Fibroblast of villous mesenchyme (primary cell): ENCODE data around the gene HTRA1. TPM values are rescaled to one million over a fixed set of nuclear protein-coding genes. Genes with fewer than 3 reads are reported as not detected.

Experiments used
- DNase-seq: peaks from one replicate; pipeline ENCODE4 v3.0.0-alpha.2; 2010; ENCODE audit warnings: low read depth
- H3K4me3 ChIP-seq: 2 replicates; pipeline ENCODE4 v1.5.1; 2011; ENCODE audit warnings: low read depth, mild to moderate bottlenecking, low read length
- CTCF ChIP-seq: IDR thresholded peaks from 2 replicates; pipeline ENCODE4 v1.5.1; 2012; ENCODE audit warnings: low read depth, mild to moderate bottlenecking, low read length; ENCODE audit not compliant: insufficient read depth
- total RNA-seq: library from RNA; depleted of rRNA; stranded (reverse); fragments of >200 nt; gene quantifications from 2 replicates; pipeline ENCODE4 v1.2.3, GENCODE V29; 2012

HTRA1 gene
- total RNA-seq, 1 donor, result 88.9 TPM

GRCh38 chr10:122421054-122421625 is 40.2 kb upstream of the HTRA1 start:
- no peak for DNase-seq
- no peak overlapping the region for H3K4me3 ChIP-seq
- no peak for TF ChIP-seq CTCF

- no peak for DNase-seq
- no peak for TF ChIP-seq CTCF
Measured at GRCh38 chr10:122421742-122422141, 39.6 kb upstream of the HTRA1 start.

GRCh38 chr10:122422266-122422989 is 38.9 kb upstream of the HTRA1 start:
- no peak overlapping the region for H3K4me3 ChIP-seq
- no peak for DNase-seq
- no peak for TF ChIP-seq CTCF

More at GRCh38 chr10:122421742-122422141, 39.6 kb upstream of the HTRA1 start:
- no peak overlapping the region for H3K4me3 ChIP-seq

GRCh38 chr10:122424059-122424458 is 37.3 kb upstream of the HTRA1 start:
- H3K4me3 ChIP-seq, result no peak overlapping the region
- DNase-seq, result no peak
- no peak for TF ChIP-seq CTCF

GRCh38 chr10:122426829-122427228 is 34.5 kb upstream of the HTRA1 start:
- H3K4me3 ChIP-seq, result no peak overlapping the region
- no peak for DNase-seq
- no peak for TF ChIP-seq CTCF

GRCh38 chr10:122427280-122427679 is 34.1 kb upstream of the HTRA1 start:
- TF ChIP-seq CTCF, result no peak
- no peak overlapping the region for H3K4me3 ChIP-seq
- DNase-seq, result no peak
